WTC11 (cell line): ENCODE results near the gene EEA1. TPM values are rescaled to one million over a fixed set of nuclear protein-coding genes. Genes with fewer than 3 reads are reported as not detected.
"Not testable (repeated sequence)": the region's sequence is repeated elsewhere in the genome, so short reads cannot be mapped to it uniquely, and the experiment has no call there.

Experiments used
- ATAC-seq: fragments of 200-7000 bp; cut with Tn5 transposase; 2 replicates; pipeline ENCODE4 v1.10.0; 2021; ENCODE audit warnings: mild to moderate bottlenecking, moderate library complexity
- CTCF ChIA-PET: fragments of 300-600 bp; sonication (Branson Sonifier 250); formaldehyde crosslinking; loops from one replicate; lab custom pipeline; 2021; ENCODE audit warnings: antibody characterized with exemption; lab: Charles Lee
- POLR2A ChIA-PET: fragments of 350-600 bp; sonication (Branson Sonifier 250); formaldehyde crosslinking; loops from one replicate; lab custom pipeline; 2021; ENCODE audit warnings: antibody characterized with exemption; lab: Charles Lee
- DNase-seq: peaks from one replicate; pipeline ENCODE4 v3.0.0; 2021; ENCODE audit warnings: low spot score
- H3K27ac Mint-ChIP-seq: 2 replicates; pipeline ENCODE4 v1.8.0; 2021; ENCODE audit warnings: mixed read lengths
- H3K27me3 Mint-ChIP-seq: 2 replicates; pipeline ENCODE4 v1.8.0; 2021; ENCODE audit warnings: low read depth, mild to moderate bottlenecking, moderate library complexity, mixed read lengths
- H3K36me3 Mint-ChIP-seq: 2 replicates; pipeline ENCODE4 v1.8.0; 2021; ENCODE audit warnings: mixed read lengths
- H3K4me1 Mint-ChIP-seq: 2 replicates; pipeline ENCODE4 v1.8.0; 2022; ENCODE audit warnings: mixed read lengths
- H3K4me3 Mint-ChIP-seq: 2 replicates; pipeline ENCODE4 v1.8.0; 2021; ENCODE audit warnings: mild to moderate bottlenecking, moderate library complexity, mixed read lengths
- H3K9me3 Mint-ChIP-seq: 2 replicates; pipeline ENCODE4 v1.8.0; 2021; ENCODE audit warnings: mixed read lengths
- ETV6 ChIP-seq: sonication (generic); formaldehyde crosslinking; IDR thresholded peaks from 2 replicates; pipeline ENCODE4 v1.8.1; 2022; ENCODE audit warnings: mild to moderate bottlenecking, missing genetic modification reagents
- FOXK1 ChIP-seq: sonication (generic); formaldehyde crosslinking; IDR thresholded peaks from 2 replicates; pipeline ENCODE4 v1.8.0; 2022; ENCODE audit warnings: mild to moderate bottlenecking, moderate library complexity, missing genetic modification reagents
- IRF2 ChIP-seq: sonication (generic); formaldehyde crosslinking; IDR thresholded peaks from 2 replicates; pipeline ENCODE4 v1.8.0; 2022; ENCODE audit warnings: low read depth, missing genetic modification reagents, borderline replicate concordance
- MXD4 ChIP-seq: fragments of 250-450 bp; sonication (Bioruptor Pico); IDR thresholded peaks from 2 replicates; pipeline ENCODE4 v1.8.0; 2021; ENCODE audit warnings: mild to moderate bottlenecking, moderate library complexity, borderline replicate concordance
- PRDM15 ChIP-seq: sonication (generic); formaldehyde crosslinking; IDR thresholded peaks from 2 replicates; pipeline ENCODE4 v1.8.0; 2022; ENCODE audit warnings: missing genetic modification reagents
- PRRX2 ChIP-seq: fragments of 250-450 bp; sonication (Bioruptor Pico); IDR thresholded peaks from 2 replicates; pipeline ENCODE4 v1.8.0; 2021; ENCODE audit warnings: mild to moderate bottlenecking
- RELA ChIP-seq: sonication (generic); formaldehyde crosslinking; IDR thresholded peaks from 2 replicates; pipeline ENCODE4 v1.8.1; 2022; ENCODE audit warnings: missing genetic modification reagents, mild to moderate bottlenecking, borderline replicate concordance
- ZBTB43 ChIP-seq: sonication (generic); formaldehyde crosslinking; IDR thresholded peaks from 2 replicates; pipeline ENCODE4 v1.8.1; 2023; ENCODE audit warnings: mild to moderate bottlenecking, missing genetic modification reagents
- ZNF138 ChIP-seq: sonication (generic); formaldehyde crosslinking; conservative IDR thresholded peaks from 2 replicates; pipeline ENCODE4 v1.8.1; 2022; ENCODE audit warnings: mild to moderate bottlenecking, moderate library complexity, missing genetic modification reagents
- ZNF219 ChIP-seq: sonication (generic); formaldehyde crosslinking; IDR thresholded peaks from 2 replicates; pipeline ENCODE4 v1.8.0; 2023; ENCODE audit warnings: missing genetic modification reagents, mild to moderate bottlenecking, borderline replicate concordance
- ZNF232 ChIP-seq: sonication (generic); formaldehyde crosslinking; IDR thresholded peaks from 2 replicates; pipeline ENCODE4 v1.8.0; 2022; ENCODE audit warnings: mild to moderate bottlenecking, missing genetic modification reagents
- ZNF416 ChIP-seq: fragments of 250-450 bp; sonication (Bioruptor Pico); IDR thresholded peaks from 2 replicates; pipeline ENCODE4 v1.9.0; 2021; ENCODE audit warnings: mild to moderate bottlenecking, inconsistent platforms
- total RNA-seq: library from RNA; stranded (reverse); gene quantifications from 3 replicates; pipeline ENCODE4 v1.2.3, GENCODE V29; 2021
- TF ChIP-seq, protein P1 (sequence below): sonication (generic); formaldehyde crosslinking; IDR thresholded peaks from 2 replicates; pipeline ENCODE4 v1.8.1; 2022; ENCODE audit warnings: missing genetic modification reagents, borderline replicate concordance
- TF ChIP-seq, protein P2 (sequence below): fragments of 250-450 bp; sonication (Bioruptor Pico); conservative IDR thresholded peaks from 2 replicates; pipeline ENCODE4 v1.9.0; 2021; ENCODE audit warnings: mild to moderate bottlenecking

Gene EEA1
- total RNA-seq, 1 experiment from 2014 or later = 20.3 TPM

GRCh38 chr12:92794814-92795213, 134.3 kb downstream of the EEA1 start:
- Mint-ChIP-seq H3K27me3 (no peaks in the 10 kb centered on the region), H3K4me3 (no peak overlapping the region), H3K36me3 (peaks cover 44% of the 10 kb centered on the region), H3K27ac (no peak overlapping the region), H3K4me1 (no peaks in the 10 kb centered on the region), H3K9me3 (peaks cover 27% of the 10 kb centered on the region)
- POLR2A ChIA-PET = no interaction called here
- CTCF ChIA-PET = interaction anchor here (1.1 kb wide), 1 partner anchor 303 kb away, joined by 3 read pairs; no protein-coding TSS in a partner anchor
- no peak for ATAC-seq
- no peak for DNase-seq
- TF ChIP-seq PRDM15 (CRISPR knock-in tag) (no peak), FOXK1 (CRISPR knock-in tag) (no peak), ZBTB43 (CRISPR knock-in tag) (no peak), MXD4 (CRISPR knock-in tag) (no peak), ETV6 (CRISPR knock-in tag) (no peak), ZNF416 (CRISPR knock-in tag) (no peak), ZNF138 (no peak), ZNF219 (no peak)
- TF ChIP-seq, protein P1, sequence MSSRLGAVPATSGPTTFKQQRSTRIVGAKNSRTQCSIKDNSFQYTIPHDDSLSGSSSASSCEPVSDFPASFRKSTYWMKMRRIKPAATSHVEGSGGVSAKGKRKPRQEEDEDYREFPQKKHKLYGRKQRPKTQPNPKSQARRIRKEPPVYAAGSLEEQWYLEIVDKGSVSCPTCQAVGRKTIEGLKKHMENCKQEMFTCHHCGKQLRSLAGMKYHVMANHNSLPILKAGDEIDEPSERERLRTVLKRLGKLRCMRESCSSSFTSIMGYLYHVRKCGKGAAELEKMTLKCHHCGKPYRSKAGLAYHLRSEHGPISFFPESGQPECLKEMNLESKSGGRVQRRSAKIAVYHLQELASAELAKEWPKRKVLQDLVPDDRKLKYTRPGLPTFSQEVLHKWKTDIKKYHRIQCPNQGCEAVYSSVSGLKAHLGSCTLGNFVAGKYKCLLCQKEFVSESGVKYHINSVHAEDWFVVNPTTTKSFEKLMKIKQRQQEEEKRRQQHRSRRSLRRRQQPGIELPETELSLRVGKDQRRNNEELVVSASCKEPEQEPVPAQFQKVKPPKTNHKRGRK (CRISPR knock-in tag) = no peak
- TF ChIP-seq, protein P2, sequence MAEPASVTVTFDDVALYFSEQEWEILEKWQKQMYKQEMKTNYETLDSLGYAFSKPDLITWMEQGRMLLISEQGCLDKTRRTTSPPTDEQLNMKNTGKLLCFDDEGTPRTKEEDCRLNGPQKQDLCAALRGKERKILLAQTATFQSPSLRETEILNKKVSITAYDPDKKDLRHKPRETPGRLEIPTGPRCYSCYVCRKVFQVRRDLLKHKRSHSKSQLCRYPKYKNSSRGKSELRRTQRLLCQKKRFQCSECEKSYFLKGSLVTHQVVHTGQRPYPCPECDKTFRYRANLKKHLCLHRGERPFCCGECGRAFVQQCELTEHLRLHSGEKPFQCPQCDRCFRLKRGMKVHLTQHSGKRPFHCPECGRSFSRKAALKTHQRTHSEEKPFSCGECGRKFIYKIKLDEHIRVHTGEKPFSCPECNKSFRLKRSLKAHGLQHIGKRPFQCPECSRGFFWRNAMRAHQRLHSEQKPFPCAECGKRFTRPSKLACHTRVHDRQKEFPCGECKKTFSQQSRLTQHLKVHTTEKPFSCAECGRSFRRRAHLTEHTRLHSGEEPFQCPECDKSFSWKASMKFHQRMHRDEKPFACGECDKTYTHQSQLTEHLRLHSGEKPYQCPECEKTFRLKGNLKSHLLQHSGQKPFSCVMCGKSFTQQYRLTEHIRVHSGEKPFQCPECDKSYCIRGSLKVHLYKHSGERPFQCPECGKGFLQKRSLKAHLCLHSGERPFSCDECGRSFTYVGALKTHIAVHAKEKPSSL = no peak

GRCh38 chr12:92794356-92794755, 134.7 kb downstream of the EEA1 start:
- H3K4me1 Mint-ChIP-seq, DNase-seq: not testable (repeated sequence)
- H3K36me3 Mint-ChIP-seq = peaks cover 49% of the 10 kb centered on the region

DNA sequence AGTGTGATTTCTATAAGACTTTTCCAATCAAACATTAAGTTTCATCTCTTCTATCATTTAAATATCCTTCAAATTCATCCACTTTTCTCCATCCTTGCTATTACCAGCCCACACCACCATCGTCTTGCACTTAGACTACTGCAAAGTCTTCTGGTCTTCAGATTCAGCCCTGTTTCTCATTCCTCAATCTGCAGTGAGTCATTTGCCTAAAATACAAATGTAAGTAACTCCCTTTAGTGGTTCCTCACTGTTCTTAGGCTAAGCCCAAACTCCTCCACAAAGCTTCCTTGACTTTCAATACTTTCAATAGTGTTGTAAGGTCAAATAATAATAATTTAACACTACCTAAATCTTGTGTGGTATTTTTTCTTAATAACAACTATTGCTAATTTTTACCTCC, 143.1 kb downstream of the EEA1 start:
- TF ChIP-seq IRF2 (CRISPR knock-in tag) (no peak), ZNF232 (CRISPR knock-in tag) (no peak), PRRX2 (no peak), RELA (CRISPR knock-in tag) (no peak)
- TF ChIP-seq, protein P1 (CRISPR knock-in tag) = no peak
- H3K27ac Mint-ChIP-seq = no peak overlapping the region
- H3K4me3 Mint-ChIP-seq = no peak overlapping the region
- H3K36me3 Mint-ChIP-seq = peaks cover 16% of the 10 kb centered on the region
- ATAC-seq = no peak
- ChIA-PET CTCF (interaction anchor here (0.6 to 1.4 kb wide), 4 partner anchors 31 to 201 kb away, joined by 3 to 6 read pairs (median 4); no protein-coding TSS in a partner anchor), POLR2A (no interaction called here)
- H3K9me3 Mint-ChIP-seq = peaks cover 13% of the 10 kb centered on the region
- no peaks in the 10 kb centered on the region for H3K27me3 Mint-ChIP-seq
- DNase-seq = no peak
- peaks cover 4% of the 10 kb centered on the region; the same call in 1 of the 2 replicates for H3K4me1 Mint-ChIP-seq

More at GRCh38 chr12:92794356-92794755, 134.7 kb downstream of the EEA1 start:
- H3K27me3 Mint-ChIP-seq, H3K27ac Mint-ChIP-seq, H3K4me3 Mint-ChIP-seq, POLR2A ChIA-PET, CTCF ChIA-PET, ATAC-seq: not testable (repeated sequence)
- H3K9me3 Mint-ChIP-seq = peaks cover 28% of the 10 kb centered on the region
